ENCODE measurements around the gene TMEM106A. TPM values are rescaled to one million over a fixed set of nuclear protein-coding genes. Genes with fewer than 3 reads are reported as not detected.
"Not testable (repeated sequence)": the region's sequence is repeated elsewhere in the genome, so short reads cannot be mapped to it uniquely, and the experiment has no call there.

TMEM106A gene
- polyA plus RNA-seq, 1 donor (not counting 4 experiments of a cell fraction or from before 2014, with no cell fraction given), result 0.93 TPM

- H3K4me2 ChIP-seq (ENCODE audit: control insufficient read depth, extremely low read depth, insufficient read depth, low read depth, low read length); H3K4me1 ChIP-seq (ENCODE audit: control insufficient read depth, extremely low read depth, insufficient read depth, low read length); H4K20me1 ChIP-seq (ENCODE audit: control insufficient read depth, extremely low read depth, insufficient read depth, low read length); H3K36me3 ChIP-seq (ENCODE audit: control insufficient read depth in 2 of 2, extremely low read depth in 1 of 2, insufficient read depth in 2 of 2, low read length in 2 of 2); H3K9me1 ChIP-seq (ENCODE audit: control insufficient read depth, extremely low read depth, insufficient read depth, low read length); H3K27ac ChIP-seq (ENCODE audit: control insufficient read depth, insufficient read depth, low read length); H3K9ac ChIP-seq (ENCODE audit: control insufficient read depth, extremely low read depth, insufficient read depth, low read length); H3K27me3 ChIP-seq (ENCODE audit: control insufficient read depth, extremely low read depth, insufficient read depth, low read length); H3K4me3 ChIP-seq (ENCODE audit: control insufficient read depth in 2 of 3, extremely low read depth in 1 of 3, insufficient read depth in 2 of 3, low read depth in 1 of 3, low read length in 3 of 3); dilution Hi-C loops (cut with MboI; ENCODE audit: extremely low pct_ligation_motif_present, low sequenced_read_pairs); H3K79me2 ChIP-seq (ENCODE audit: control insufficient read depth, insufficient read depth, low read length); FAIRE-seq; H2AFZ ChIP-seq (ENCODE audit: control insufficient read depth, low read length); DNase-seq (ENCODE audit: low read depth, low spot score); H3K9me3 ChIP-seq (ENCODE audit: control insufficient read depth, low read depth, low read length): not testable (repeated sequence)
Observed at GRCh38 chr17:43233263-43233662, 21.6 kb downstream of the TMEM106A start.

GRCh38 chr17:43233877-43234276 is 22.2 kb downstream of the TMEM106A start, which contains the start of gene RNU2-1:
Gene RNU2-1, minus strand, starts transcription at chr17:43233977.
- H3K9me3 ChIP-seq (ENCODE audit: control insufficient read depth, low read depth, low read length); H3K27ac ChIP-seq (ENCODE audit: control insufficient read depth, insufficient read depth, low read length); H3K9me1 ChIP-seq (ENCODE audit: control insufficient read depth, extremely low read depth, insufficient read depth, low read length); H3K79me2 ChIP-seq (ENCODE audit: control insufficient read depth, insufficient read depth, low read length); H3K4me3 ChIP-seq (ENCODE audit: control insufficient read depth in 2 of 3, extremely low read depth in 1 of 3, insufficient read depth in 2 of 3, low read depth in 1 of 3, low read length in 3 of 3); H3K36me3 ChIP-seq (ENCODE audit: control insufficient read depth in 2 of 2, extremely low read depth in 1 of 2, insufficient read depth in 2 of 2, low read length in 2 of 2); H3K4me1 ChIP-seq (ENCODE audit: control insufficient read depth, extremely low read depth, insufficient read depth, low read length); DNase-seq (ENCODE audit: low read depth, low spot score); H4K20me1 ChIP-seq (ENCODE audit: control insufficient read depth, extremely low read depth, insufficient read depth, low read length); H2AFZ ChIP-seq (ENCODE audit: control insufficient read depth, low read length); FAIRE-seq; dilution Hi-C loops (cut with MboI; ENCODE audit: extremely low pct_ligation_motif_present, low sequenced_read_pairs); H3K27me3 ChIP-seq (ENCODE audit: control insufficient read depth, extremely low read depth, insufficient read depth, low read length); H3K4me2 ChIP-seq (ENCODE audit: control insufficient read depth, extremely low read depth, insufficient read depth, low read depth, low read length); H3K9ac ChIP-seq (ENCODE audit: control insufficient read depth, extremely low read depth, insufficient read depth, low read length): not testable (repeated sequence)

GRCh38 chr17:43239597-43239996 is 27.9 kb downstream of the TMEM106A start:
- H3K9ac ChIP-seq (ENCODE audit: control insufficient read depth, extremely low read depth, insufficient read depth, low read length); H3K9me3 ChIP-seq (ENCODE audit: control insufficient read depth, low read depth, low read length); H3K27me3 ChIP-seq (ENCODE audit: control insufficient read depth, extremely low read depth, insufficient read depth, low read length); H3K36me3 ChIP-seq (ENCODE audit: control insufficient read depth in 2 of 2, extremely low read depth in 1 of 2, insufficient read depth in 2 of 2, low read length in 2 of 2); dilution Hi-C loops (cut with MboI; ENCODE audit: extremely low pct_ligation_motif_present, low sequenced_read_pairs); FAIRE-seq; H3K9me1 ChIP-seq (ENCODE audit: control insufficient read depth, extremely low read depth, insufficient read depth, low read length); H3K4me1 ChIP-seq (ENCODE audit: control insufficient read depth, extremely low read depth, insufficient read depth, low read length); H3K27ac ChIP-seq (ENCODE audit: control insufficient read depth, insufficient read depth, low read length); H4K20me1 ChIP-seq (ENCODE audit: control insufficient read depth, extremely low read depth, insufficient read depth, low read length); H3K4me2 ChIP-seq (ENCODE audit: control insufficient read depth, extremely low read depth, insufficient read depth, low read depth, low read length); H3K79me2 ChIP-seq (ENCODE audit: control insufficient read depth, insufficient read depth, low read length); H3K4me3 ChIP-seq (ENCODE audit: control insufficient read depth in 2 of 3, extremely low read depth in 1 of 3, insufficient read depth in 2 of 3, low read depth in 1 of 3, low read length in 3 of 3); H2AFZ ChIP-seq (ENCODE audit: control insufficient read depth, low read length); DNase-seq (ENCODE audit: low read depth, low spot score): not testable (repeated sequence)

GRCh38 chr17:43240596-43241352 is 29.1 kb downstream of the TMEM106A start:
- H3K4me3 ChIP-seq (ENCODE audit: control insufficient read depth in 2 of 3, extremely low read depth in 1 of 3, insufficient read depth in 2 of 3, low read depth in 1 of 3, low read length in 3 of 3); DNase-seq (ENCODE audit: low read depth, low spot score); H3K4me1 ChIP-seq (ENCODE audit: control insufficient read depth, extremely low read depth, insufficient read depth, low read length); H3K9me3 ChIP-seq (ENCODE audit: control insufficient read depth, low read depth, low read length); H3K36me3 ChIP-seq (ENCODE audit: control insufficient read depth in 2 of 2, extremely low read depth in 1 of 2, insufficient read depth in 2 of 2, low read length in 2 of 2); H2AFZ ChIP-seq (ENCODE audit: control insufficient read depth, low read length); H4K20me1 ChIP-seq (ENCODE audit: control insufficient read depth, extremely low read depth, insufficient read depth, low read length); H3K27me3 ChIP-seq (ENCODE audit: control insufficient read depth, extremely low read depth, insufficient read depth, low read length); dilution Hi-C loops (cut with MboI; ENCODE audit: extremely low pct_ligation_motif_present, low sequenced_read_pairs); H3K79me2 ChIP-seq (ENCODE audit: control insufficient read depth, insufficient read depth, low read length); H3K4me2 ChIP-seq (ENCODE audit: control insufficient read depth, extremely low read depth, insufficient read depth, low read depth, low read length); H3K27ac ChIP-seq (ENCODE audit: control insufficient read depth, insufficient read depth, low read length); H3K9me1 ChIP-seq (ENCODE audit: control insufficient read depth, extremely low read depth, insufficient read depth, low read length); FAIRE-seq; H3K9ac ChIP-seq (ENCODE audit: control insufficient read depth, extremely low read depth, insufficient read depth, low read length): not testable (repeated sequence)

- H3K4me2 ChIP-seq (ENCODE audit: control insufficient read depth, extremely low read depth, insufficient read depth, low read depth, low read length); H4K20me1 ChIP-seq (ENCODE audit: control insufficient read depth, extremely low read depth, insufficient read depth, low read length); H3K9ac ChIP-seq (ENCODE audit: control insufficient read depth, extremely low read depth, insufficient read depth, low read length); H3K79me2 ChIP-seq (ENCODE audit: control insufficient read depth, insufficient read depth, low read length); H2AFZ ChIP-seq (ENCODE audit: control insufficient read depth, low read length); FAIRE-seq; DNase-seq (ENCODE audit: low read depth, low spot score); H3K4me1 ChIP-seq (ENCODE audit: control insufficient read depth, extremely low read depth, insufficient read depth, low read length); dilution Hi-C loops (cut with MboI; ENCODE audit: extremely low pct_ligation_motif_present, low sequenced_read_pairs); H3K27ac ChIP-seq (ENCODE audit: control insufficient read depth, insufficient read depth, low read length); H3K4me3 ChIP-seq (ENCODE audit: control insufficient read depth in 2 of 3, extremely low read depth in 1 of 3, insufficient read depth in 2 of 3, low read depth in 1 of 3, low read length in 3 of 3); H3K36me3 ChIP-seq (ENCODE audit: control insufficient read depth in 2 of 2, extremely low read depth in 1 of 2, insufficient read depth in 2 of 2, low read length in 2 of 2); H3K9me3 ChIP-seq (ENCODE audit: control insufficient read depth, low read depth, low read length); H3K27me3 ChIP-seq (ENCODE audit: control insufficient read depth, extremely low read depth, insufficient read depth, low read length); H3K9me1 ChIP-seq (ENCODE audit: control insufficient read depth, extremely low read depth, insufficient read depth, low read length): not testable (repeated sequence)
Observed at GRCh38 chr17:43246456-43246855, 34.8 kb downstream of the TMEM106A start.
